Ishikawa (cell line): ENCODE measurements around the gene VSX1.

Source experiments
- CEBPB ChIP-seq: IDR thresholded peaks from 2 replicates; pipeline ENCODE4 v1.6.1; 2012
- EGR1 ChIP-seq: IDR thresholded peaks from 2 replicates; pipeline ENCODE4 v1.6.1; 2012
- EP300 ChIP-seq: IDR thresholded peaks from 2 replicates; pipeline ENCODE4 v1.6.1; 2012; ENCODE audit warnings: borderline replicate concordance
- FOXM1 ChIP-seq: IDR thresholded peaks from 2 replicates; pipeline ENCODE4 v1.6.1; 2012; ENCODE audit warnings: low read depth, borderline replicate concordance
- NFIC ChIP-seq: IDR thresholded peaks from 2 replicates; pipeline ENCODE4 v1.6.1; 2012
- RAD21 ChIP-seq: IDR thresholded peaks from 2 replicates; pipeline ENCODE4 v1.6.1; 2012; ENCODE audit warnings: low read depth
- TAF1 ChIP-seq: IDR thresholded peaks from 2 replicates; pipeline ENCODE4 v1.6.1; 2012; ENCODE audit warnings: low read depth, mild to moderate bottlenecking
- YY1 ChIP-seq: IDR thresholded peaks from 2 replicates; pipeline ENCODE4 v1.6.1; 2012; ENCODE audit warnings: low read depth
- TF ChIP-seq, protein P1 (sequence below): IDR thresholded peaks from 2 replicates; pipeline ENCODE4 v1.6.1; 2012

DNA sequence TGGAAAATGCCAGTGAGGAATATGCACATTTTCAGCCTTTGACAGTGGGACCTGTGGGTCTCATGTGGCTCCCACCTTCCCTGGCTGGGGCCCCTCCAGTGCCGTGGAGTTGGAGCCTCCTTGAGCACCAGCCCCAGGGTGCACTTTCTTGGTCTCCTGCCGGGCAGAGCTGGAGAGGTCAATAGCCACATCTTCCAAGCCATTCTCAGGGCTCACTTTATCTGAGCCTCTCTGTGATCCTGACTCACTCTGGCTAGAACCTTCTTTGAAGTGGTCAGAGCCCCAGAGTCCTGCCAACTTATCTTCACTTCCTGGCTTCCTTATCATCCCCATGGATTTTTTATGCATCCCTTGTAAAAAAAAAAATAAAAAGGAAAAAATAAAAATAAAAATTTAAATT lies 5.7 kb downstream of the VSX1 start:
- no peak for TF ChIP-seq YY1
- TF ChIP-seq TAF1, result no peak
- TF ChIP-seq EP300, result no peak
- TF ChIP-seq FOXM1, result no peak
- TF ChIP-seq RAD21, result no peak
- no peak for TF ChIP-seq CEBPB
- TF ChIP-seq, protein P1, sequence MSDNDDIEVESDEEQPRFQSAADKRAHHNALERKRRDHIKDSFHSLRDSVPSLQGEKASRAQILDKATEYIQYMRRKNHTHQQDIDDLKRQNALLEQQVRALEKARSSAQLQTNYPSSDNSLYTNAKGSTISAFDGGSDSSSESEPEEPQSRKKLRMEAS, result no peak
- no peak for TF ChIP-seq NFIC
- TF ChIP-seq EGR1, result no peak
